Smooth muscle cell of the pulmonary artery (primary cell): ENCODE measurements around the gene PLD3. TPM values are rescaled to one million over a fixed set of nuclear protein-coding genes. Genes with fewer than 3 reads are reported as not detected.

ENCODE experiments used
- total RNA-seq: library from RNA; depleted of rRNA; stranded (reverse); fragments of >200 nt; gene quantifications from 2 replicates; pipeline ENCODE4 v1.2.3, GENCODE V29; 2014

PLD3 gene, protein sequence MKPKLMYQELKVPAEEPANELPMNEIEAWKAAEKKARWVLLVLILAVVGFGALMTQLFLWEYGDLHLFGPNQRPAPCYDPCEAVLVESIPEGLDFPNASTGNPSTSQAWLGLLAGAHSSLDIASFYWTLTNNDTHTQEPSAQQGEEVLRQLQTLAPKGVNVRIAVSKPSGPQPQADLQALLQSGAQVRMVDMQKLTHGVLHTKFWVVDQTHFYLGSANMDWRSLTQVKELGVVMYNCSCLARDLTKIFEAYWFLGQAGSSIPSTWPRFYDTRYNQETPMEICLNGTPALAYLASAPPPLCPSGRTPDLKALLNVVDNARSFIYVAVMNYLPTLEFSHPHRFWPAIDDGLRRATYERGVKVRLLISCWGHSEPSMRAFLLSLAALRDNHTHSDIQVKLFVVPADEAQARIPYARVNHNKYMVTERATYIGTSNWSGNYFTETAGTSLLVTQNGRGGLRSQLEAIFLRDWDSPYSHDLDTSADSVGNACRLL
- 410 and 687 TPM in 2 replicates for total RNA-seq

GRCh38 chr19:40348125-40348913 lies at the start of gene PLD3, which contains the start of gene C19orf47:
Gene PLD3 (plus strand): TSS chr19:40348695. CDS start chr19:40366484, 17,789 bp downstream.
Gene C19orf47 (minus strand): TSS chr19:40348397. CDS start chr19:40341857, 6,540 bp downstream.

GRCh38 chr19:40390084-40390742 lies 41.7 kb downstream of the PLD3 start, which contains the start of gene HIPK4:
Gene HIPK4 (minus strand): TSS chr19:40390181. CDS start chr19:40389902, 279 bp downstream.

DNA sequence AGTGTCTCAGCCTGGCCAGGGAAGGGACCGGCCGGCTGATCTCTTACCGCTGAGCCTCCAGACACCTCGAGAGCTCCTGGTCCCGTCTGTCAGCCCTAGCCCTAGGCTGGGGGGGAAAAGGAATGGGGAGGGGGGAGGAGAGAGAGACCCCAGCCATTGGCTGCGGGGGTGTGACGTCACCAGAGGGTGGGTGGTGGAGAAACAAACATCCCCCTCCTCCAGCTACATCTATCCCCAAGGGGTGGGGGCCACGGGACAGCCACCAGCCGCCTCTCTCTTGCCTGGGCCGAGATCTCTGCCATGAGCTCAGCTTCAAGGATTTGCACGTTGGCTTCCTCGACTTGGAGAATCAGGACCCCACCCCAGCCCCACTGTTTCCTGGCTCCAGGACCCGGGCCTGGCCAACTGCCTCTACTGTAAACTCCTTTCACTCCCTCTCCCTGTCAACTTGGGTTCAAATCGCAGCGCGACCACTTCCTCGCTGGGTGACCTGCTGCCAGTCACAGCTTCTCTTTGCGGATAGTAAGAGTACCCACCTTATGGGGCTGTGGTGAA lies 64.9 kb downstream of the PLD3 start, which contains the start of gene PRX:
PRX (minus strand) TSS at position 88 of the 555 bp plus-strand sequence. CDS start 5,446 bp downstream, outside the sequence.

GRCh38 chr19:40425450-40426287 lies 77.2 kb downstream of the PLD3 start, which contains the start of gene SERTAD1:
Gene SERTAD1 (minus strand): TSS chr19:40425992. CDS start chr19:40423546, 2,446 bp downstream.

Other genes starting within 250 kb of the PLD3 start
- gene MAP3K10, start 157.3 kb upstream of the PLD3 start, total RNA-seq, result 8.6 and 11.6 TPM in 2 replicates
- gene TTC9B, start 130.3 kb upstream of the PLD3 start, total RNA-seq, result not detected in 2 replicates
- gene CCNP, start 122.0 kb upstream of the PLD3 start, total RNA-seq, result 0.13 TPM in 2 replicates
- 102 and 128 TPM in 2 replicates for gene AKT2, start 63.4 kb upstream of the PLD3 start, total RNA-seq
- gene C19orf47, start 298 bp upstream of the PLD3 start, total RNA-seq, result 7.1 and 7.4 TPM in 2 replicates
- 0.13 and 0.17 TPM in 2 replicates for gene HIPK4, start 41.5 kb downstream of the PLD3 start, total RNA-seq
- gene PRX, start 64.7 kb downstream of the PLD3 start, total RNA-seq, result 1.4 and 1.6 TPM in 2 replicates
- gene SERTAD1, start 77.3 kb downstream of the PLD3 start, total RNA-seq, result 12.4 and 15.1 TPM in 2 replicates
- gene SERTAD3, start 95.6 kb downstream of the PLD3 start, total RNA-seq, result 16.7 and 17.2 TPM in 2 replicates
- gene BLVRB, start 117.0 kb downstream of the PLD3 start, total RNA-seq, result 52.7 and 69.2 TPM in 2 replicates
- gene SPTBN4, start 118.3 kb downstream of the PLD3 start, total RNA-seq, result 1.2 and 5.3 TPM in 2 replicates
- 31.1 and 41.3 TPM in 2 replicates for gene SHKBP1, start 228.2 kb downstream of the PLD3 start, total RNA-seq